A549 (cell line): ENCODE data around the gene JMJD8.

ENCODE experiments used
- BCL3 ChIP-seq: fragments of >200 bp; sonication (Bioruptor Twin); formaldehyde crosslinking; IDR thresholded peaks from 3 replicates; pipeline ENCODE4 v1.6.1; 2016
- CTCF ChIP-seq: fragments of >200 bp; sonication (Bioruptor Twin); formaldehyde crosslinking; IDR thresholded peaks from 3 replicates; pipeline ENCODE4 v1.5.1; 2016
- JUN ChIP-seq, 2 experiments: fragments of >200 bp; sonication (Bioruptor Twin); formaldehyde crosslinking; IDR thresholded peaks; 2 replicates in 1 of 2; 3 replicates in 1 of 2; pipeline ENCODE4 v1.6.1; 2016 to 2017
- ZFP36 ChIP-seq: fragments of 450-650 bp; IDR thresholded peaks from 2 replicates; pipeline ENCODE4 v1.6.1; 2014; ENCODE audit warnings: borderline replicate concordance; ENCODE audit not compliant: partially characterized antibody
- TF ChIP-seq, protein P1 (sequence below): IDR thresholded peaks from 2 replicates; pipeline ENCODE4 v1.6.1; 2012

GRCh38 chr16:644556-644955, 39.6 kb downstream of the JMJD8 start:
- TF ChIP-seq JUN (IDR thresholded peaks at IDR 0.05) (no peak), CTCF (no peak), BCL3 (no peak), ZFP36 (no peak)
- TF ChIP-seq, protein P1, sequence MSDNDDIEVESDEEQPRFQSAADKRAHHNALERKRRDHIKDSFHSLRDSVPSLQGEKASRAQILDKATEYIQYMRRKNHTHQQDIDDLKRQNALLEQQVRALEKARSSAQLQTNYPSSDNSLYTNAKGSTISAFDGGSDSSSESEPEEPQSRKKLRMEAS = no peak
